GM21528 (cell line): ENCODE data around the gene RASAL2.
A peak's percentile ranks its signal among the peaks of the same experiment; 100 is the strongest.

ENCODE experiments used
- ATAC-seq: cut with Tn5 transposase; IDR thresholded peaks from one replicate; pipeline ENCODE4 v1.9.1; 2021; ENCODE audit warnings: mild to moderate bottlenecking, moderate library complexity; ENCODE audit not compliant: unreplicated experiment, low FRiP score

RASAL2 gene

GRCh38 chr1:178528228-178528952, 434.5 kb downstream of the RASAL2 start:
- ATAC-seq, result no peak

GRCh38 chr1:178528953-178529335, 435.0 kb downstream of the RASAL2 start:
- ATAC-seq, result no peak

GRCh38 chr1:178529364-178530036, 435.6 kb downstream of the RASAL2 start:
- no peak for ATAC-seq

GRCh38 chr1:178530037-178530402, 436.1 kb downstream of the RASAL2 start:
- ATAC-seq, result no peak

GRCh38 chr1:178530502-178530901, 436.6 kb downstream of the RASAL2 start:
- ATAC-seq, result no peak

GRCh38 chr1:178531887-178532286, 438.0 kb downstream of the RASAL2 start:
- ATAC-seq, result peak; percentile 26

GRCh38 chr1:178532392-178532791, 438.5 kb downstream of the RASAL2 start:
- ATAC-seq, result peak; percentile 82

- ATAC-seq, result no peak
Observed at GRCh38 chr1:178533121-178533946, 439.4 kb downstream of the RASAL2 start.
